ENCODE data around the gene CDH10. TPM values are rescaled to one million over a fixed set of nuclear protein-coding genes. Genes with fewer than 3 reads are reported as not detected.

The CDH10 gene
- total RNA-seq, 2 donors from 2014 or later, result 0.82 to 1.6 TPM

DNA sequence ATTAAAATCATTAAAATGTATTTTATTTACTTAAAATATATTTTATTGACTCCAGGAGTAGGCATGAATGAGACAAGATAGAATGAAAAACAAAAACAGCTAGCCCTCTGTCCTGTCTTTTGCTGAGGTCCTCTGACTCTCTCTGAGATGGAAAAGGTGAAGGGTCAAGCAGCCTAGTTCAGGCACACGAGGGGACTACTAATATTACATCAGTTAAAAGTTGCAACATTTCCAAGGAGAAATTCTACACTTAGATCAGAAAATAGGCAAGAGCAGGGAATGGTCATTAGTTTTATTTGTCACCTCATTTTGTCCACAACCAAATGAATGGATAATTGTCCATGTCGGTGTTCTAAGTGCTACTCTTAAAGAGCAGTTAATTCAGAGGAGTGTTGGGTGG, 148.5 kb downstream of the CDH10 start:
- no peaks in the 10 kb centered on the region for H3K27me3 ChIP-seq (ENCODE audit: control insufficient read depth, insufficient read depth, low read length, poor library complexity, severe bottlenecking)
- H3K9me3 ChIP-seq (ENCODE audit: control insufficient read depth, low read length), result no peaks in the 10 kb centered on the region
- Mint-ChIP-seq H3K27me3 (ENCODE audit: insufficient read depth) (no peaks in the 10 kb centered on the region), H3K4me3 (no peak overlapping the region), H3K27ac (no peak overlapping the region), H3K36me3 (ENCODE audit: low read depth) (no peaks in the 10 kb centered on the region), H3K9me3 (no peaks in the 10 kb centered on the region), H3K4me1 (peaks cover 4% of the 10 kb centered on the region)
- whole genome bisulfite sequencing, 2 experiments (ENCODE audit: insufficient coverage in 1 of 2, insufficient read length in 1 of 2), result 89% methylated on average over 2 of the region's 2 CpGs; no CpG with 5 or more reads in 1 of the 2 experiments
- H3K4me1 ChIP-seq (ENCODE audit: control insufficient read depth, insufficient read depth, low read length), result no peaks in the 10 kb centered on the region
- no peak for TF ChIP-seq CTCF (conservative IDR thresholded peaks at IDR 0.05)
- no peak for DNase-seq
- no peak overlapping the region for H3K4me3 ChIP-seq (ENCODE audit: low read length)
- H3K36me3 ChIP-seq (ENCODE audit: control insufficient read depth, insufficient read depth, low read length), result no peaks in the 10 kb centered on the region
- no peak overlapping the region for H3K27ac ChIP-seq (ENCODE audit: low read depth, low read length)
- no peak overlapping the region for H3K9ac ChIP-seq (ENCODE audit: extremely low read depth, low read length, poor library complexity, severe bottlenecking)

DNA sequence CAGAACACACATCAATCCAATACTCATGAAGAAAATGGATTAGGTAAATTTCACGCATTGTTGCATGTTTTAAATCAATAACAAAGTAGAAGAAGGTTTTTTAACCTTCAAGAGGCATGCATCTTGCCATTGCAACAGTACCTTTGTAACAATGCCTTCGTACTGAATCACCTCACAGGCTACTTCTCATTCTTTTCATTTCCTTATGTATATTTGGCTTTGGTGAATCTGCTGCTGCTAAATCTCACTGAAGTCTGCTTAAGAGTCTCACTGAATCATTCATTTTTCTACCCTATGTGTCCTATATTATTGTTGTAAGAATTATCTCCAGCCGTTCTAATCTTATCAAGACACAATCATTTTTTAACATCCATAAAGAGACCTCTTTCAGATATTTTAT, 152.5 kb downstream of the CDH10 start:
- Histone ChIP-seq H3K4me1 (ENCODE audit: control insufficient read depth, insufficient read depth, low read length) (no peaks in the 10 kb centered on the region), H3K27ac (ENCODE audit: low read depth, low read length) (no peak overlapping the region), H3K27me3 (ENCODE audit: control insufficient read depth, insufficient read depth, low read length, poor library complexity, severe bottlenecking) (peaks cover 23% of the 10 kb centered on the region), H3K9me3 (ENCODE audit: control insufficient read depth, low read length) (no peaks in the 10 kb centered on the region), H3K4me3 (ENCODE audit: low read length) (no peak overlapping the region), H3K36me3 (ENCODE audit: control insufficient read depth, insufficient read depth, low read length) (no peaks in the 10 kb centered on the region), H3K9ac (ENCODE audit: extremely low read depth, low read length, poor library complexity, severe bottlenecking) (no peak overlapping the region)
- no peak overlapping the region for H3K4me3 Mint-ChIP-seq
- H3K36me3 Mint-ChIP-seq (ENCODE audit: low read depth), result no peaks in the 10 kb centered on the region
- H3K4me1 Mint-ChIP-seq, result no peaks in the 10 kb centered on the region
- peaks cover 12% of the 10 kb centered on the region for H3K27me3 Mint-ChIP-seq (ENCODE audit: insufficient read depth)
- no peak for DNase-seq
- 77% methylated on average over 2 of the region's 3 CpGs; no CpG with 5 or more reads in 1 of the 2 experiments for WGBS, 2 experiments (ENCODE audit: insufficient coverage in 1 of 2, insufficient read length in 1 of 2)
- no peaks in the 10 kb centered on the region for H3K9me3 Mint-ChIP-seq
- H3K27ac Mint-ChIP-seq, result no peak overlapping the region
- TF ChIP-seq CTCF (conservative IDR thresholded peaks at IDR 0.05), result no peak

DNA sequence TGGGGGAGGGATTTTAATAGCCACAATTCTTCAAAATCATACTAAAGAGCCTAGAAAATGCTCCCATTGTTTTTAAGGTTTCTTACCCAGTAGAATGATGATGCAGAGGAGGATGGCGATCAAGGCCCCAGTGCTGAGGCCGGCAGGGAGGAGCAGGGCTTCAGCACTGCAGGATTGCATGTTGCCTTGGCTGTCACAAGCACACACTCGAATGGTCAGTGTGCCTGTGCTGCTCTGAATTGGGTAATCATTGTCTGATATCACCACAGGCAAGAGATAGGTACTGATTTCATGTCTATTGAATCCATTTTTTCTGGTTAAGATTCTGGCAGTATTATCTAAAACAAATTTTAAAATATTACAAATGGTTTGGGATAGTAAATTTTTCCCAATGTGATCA, 153.3 kb downstream of the CDH10 start:
- H3K9ac ChIP-seq (ENCODE audit: extremely low read depth, low read length, poor library complexity, severe bottlenecking), result no peak overlapping the region
- H3K9me3 ChIP-seq (ENCODE audit: control insufficient read depth, low read length), result no peaks in the 10 kb centered on the region
- peaks cover 25% of the 10 kb centered on the region for H3K27me3 ChIP-seq (ENCODE audit: control insufficient read depth, insufficient read depth, low read length, poor library complexity, severe bottlenecking)
- 91% methylated on average over 3 of the region's 3 CpGs; no CpG with 5 or more reads in 1 of the 2 experiments for WGBS, 2 experiments (ENCODE audit: insufficient coverage in 1 of 2, insufficient read length in 1 of 2)
- no peaks in the 10 kb centered on the region for H3K36me3 Mint-ChIP-seq (ENCODE audit: low read depth)
- no peaks in the 10 kb centered on the region for H3K9me3 Mint-ChIP-seq
- H3K4me3 ChIP-seq (ENCODE audit: low read length), result no peak overlapping the region
- H3K4me3 Mint-ChIP-seq, result no peak overlapping the region
- H3K27ac Mint-ChIP-seq, result no peak overlapping the region
- H3K4me1 ChIP-seq (ENCODE audit: control insufficient read depth, insufficient read depth, low read length), result no peaks in the 10 kb centered on the region
- H3K36me3 ChIP-seq (ENCODE audit: control insufficient read depth, insufficient read depth, low read length), result no peaks in the 10 kb centered on the region
- no peak for DNase-seq
- H3K27ac ChIP-seq (ENCODE audit: low read depth, low read length), result no peak overlapping the region
- no peaks in the 10 kb centered on the region for H3K4me1 Mint-ChIP-seq
- TF ChIP-seq CTCF (conservative IDR thresholded peaks at IDR 0.05), result no peak
- H3K27me3 Mint-ChIP-seq (ENCODE audit: insufficient read depth), result peaks cover 12% of the 10 kb centered on the region
